C1 segment of cervical spinal cord (tissue), 14 donors: ENCODE data around the gene IGF1R.
A peak's percentile ranks its signal among the peaks of the same experiment; 100 is the strongest.

ENCODE experiments used
- DNase-seq, 14 donors: peaks; one replicate each; lab custom pipeline; 2025; lab: John Stamatoyannopoulos, UW

Gene IGF1R

GRCh38 chr15:98648654-98649471 lies 524 bp downstream of the IGF1R start:
- peak in 10 of 14 donors; percentile 32 to 72 (median 51) for DNase-seq

GRCh38 chr15:98649472-98650416 lies 1.4 kb downstream of the IGF1R start:
- DNase-seq = peak in 1 of 14 donors; percentile 37

- DNase-seq = peak in 4 of 14 donors; percentile 11 to 28 (median 22)
Measured at GRCh38 chr15:98650417-98651035, 2.2 kb downstream of the IGF1R start.

- DNase-seq = peak in 1 of 14 donors; percentile 13
Measured at GRCh38 chr15:98651036-98651481, 2.7 kb downstream of the IGF1R start.

GRCh38 chr15:98651581-98652220 lies 3.4 kb downstream of the IGF1R start:
- DNase-seq = no peak

- no peak for DNase-seq
Measured at GRCh38 chr15:98653686-98654085, 5.3 kb downstream of the IGF1R start.

- no peak for DNase-seq
Measured at GRCh38 chr15:98654790-98655360, 6.5 kb downstream of the IGF1R start.

- DNase-seq = no peak
Measured at GRCh38 chr15:98655732-98656131, 7.4 kb downstream of the IGF1R start.

- DNase-seq = no peak
Measured at GRCh38 chr15:98657721-98658120, 9.4 kb downstream of the IGF1R start.

GRCh38 chr15:98658831-98659699 lies 10.7 kb downstream of the IGF1R start:
- DNase-seq = peak in 1 of 14 donors; percentile 29

- DNase-seq = no peak
Measured at GRCh38 chr15:98660055-98660454, 11.7 kb downstream of the IGF1R start.

GRCh38 chr15:98663045-98663444 lies 14.7 kb downstream of the IGF1R start:
- DNase-seq = no peak

- peak in 2 of 14 donors; percentile 22 for DNase-seq
Measured at GRCh38 chr15:98663606-98664005, 15.3 kb downstream of the IGF1R start.

- DNase-seq = no peak
Measured at GRCh38 chr15:98666441-98666840, 18.1 kb downstream of the IGF1R start.

GRCh38 chr15:98666841-98667240 lies 18.5 kb downstream of the IGF1R start:
- DNase-seq = no peak

- DNase-seq = no peak
Measured at GRCh38 chr15:98667521-98668179, 19.3 kb downstream of the IGF1R start.

GRCh38 chr15:98668566-98669308 lies 20.4 kb downstream of the IGF1R start:
- no peak for DNase-seq

- no peak for DNase-seq
Measured at GRCh38 chr15:98669638-98670037, 21.3 kb downstream of the IGF1R start.
